HEK293 (cell line): ENCODE measurements around the gene JCAD.

Experiments
- CTCF ChIA-PET: fragments of 350-600 bp; formaldehyde crosslinking; extraction: SDS; loops from one replicate; lab custom pipeline; 2021; ENCODE audit warnings: antibody characterized with exemption; lab: Yijun Ruan, JAX
- POLR2A ChIA-PET: fragments of 300-600 bp; formaldehyde crosslinking; extraction: SDS; loops from one replicate; lab custom pipeline; 2020; ENCODE audit warnings: antibody characterized with exemption, inconsistent platforms; lab: Yijun Ruan, JAX
- H3K27ac ChIP-seq: fragments of 200-500 bp; sonication (Bioruptor generic); 2 replicates; pipeline ENCODE4 v1.5.1; 2014; ENCODE audit warnings: low read depth, low read length, control low read depth, inconsistent platforms; ENCODE audit errors: extremely low read depth
- H3K36me3 ChIP-seq, 2 experiments: fragments of 200-500 bp in 1 of 2; sonication (Bioruptor generic) in 1 of 2; 1 replicate in 1 of 2; 2 replicates in 1 of 2; pipeline ENCODE4 v1.5.1; 2014 to 2017; ENCODE audit warnings: inconsistent platforms in 2 of 2, low read length in 2 of 2; ENCODE audit not compliant: control insufficient read depth in 2 of 2, insufficient read depth in 1 of 2
- H3K4me1 ChIP-seq: fragments of 200-500 bp; sonication (Bioruptor generic); 2 replicates; pipeline ENCODE4 v1.5.1; 2014; ENCODE audit warnings: mild to moderate bottlenecking, low read length, inconsistent platforms; ENCODE audit not compliant: control insufficient read depth, insufficient read depth
- H3K4me3 ChIP-seq: 2 replicates; pipeline ENCODE4 v1.5.1; 2011; ENCODE audit warnings: low read depth, mild to moderate bottlenecking, control low read depth, low read length, moderate library complexity
- H3K9me3 ChIP-seq: fragments of 200-500 bp; sonication (Bioruptor generic); 2 replicates; pipeline ENCODE4 v1.5.1; 2014; ENCODE audit warnings: low read depth, low read length, inconsistent platforms; ENCODE audit not compliant: control insufficient read depth, insufficient read depth
- FEZF1 ChIP-seq: fragments of 450-650 bp; formaldehyde crosslinking; IDR thresholded peaks from 2 replicates; pipeline ENCODE4 v1.5.1; 2016; ENCODE audit warnings: missing biosample characterization, missing genetic modification characterization
- MZF1 ChIP-seq: fragments of 450-650 bp; formaldehyde crosslinking; IDR thresholded peaks from 2 replicates; pipeline ENCODE4 v1.5.1; 2017; ENCODE audit warnings: missing biosample characterization, missing genetic modification characterization, borderline replicate concordance
- SP2 ChIP-seq: fragments of 450-650 bp; formaldehyde crosslinking; IDR thresholded peaks from 2 replicates; pipeline ENCODE4 v1.5.1; 2016; ENCODE audit warnings: missing biosample characterization, missing genetic modification characterization
- ZIC2 ChIP-seq: fragments of 450-650 bp; formaldehyde crosslinking; IDR thresholded peaks from 2 replicates; pipeline ENCODE4 v1.5.1; 2016; ENCODE audit warnings: missing biosample characterization, missing genetic modification characterization
- ZNF121 ChIP-seq: fragments of 450-650 bp; formaldehyde crosslinking; IDR thresholded peaks from 2 replicates; pipeline ENCODE4 v1.5.1; 2016; ENCODE audit warnings: missing biosample characterization, missing genetic modification characterization
- ZNF37A ChIP-seq: fragments of 450-650 bp; IDR thresholded peaks from 2 replicates; pipeline ENCODE4 v1.5.1; 2018; ENCODE audit warnings: missing biosample characterization, missing genetic modification characterization
- ZNF394 ChIP-seq: fragments of 450-650 bp; formaldehyde crosslinking; IDR thresholded peaks from 2 replicates; pipeline ENCODE4 v1.5.1; 2016; ENCODE audit warnings: missing biosample characterization, missing genetic modification characterization, mild to moderate bottlenecking, moderate library complexity, borderline replicate concordance
- ZNF48 ChIP-seq: fragments of 450-650 bp; formaldehyde crosslinking; IDR thresholded peaks from 2 replicates; pipeline ENCODE4 v1.5.1; 2016; ENCODE audit warnings: missing biosample characterization, missing genetic modification characterization
- ZNF521 ChIP-seq: fragments of 450-650 bp; formaldehyde crosslinking; IDR thresholded peaks from 2 replicates; pipeline ENCODE4 v1.5.1; 2017; ENCODE audit warnings: missing biosample characterization, mild to moderate bottlenecking, missing genetic modification characterization
- ZNF561 ChIP-seq: fragments of 450-650 bp; IDR thresholded peaks from 2 replicates; pipeline ENCODE4 v1.5.1; 2018; ENCODE audit warnings: missing biosample characterization, missing genetic modification characterization, borderline replicate concordance
- ZNF624 ChIP-seq: fragments of 450-650 bp; formaldehyde crosslinking; IDR thresholded peaks from 2 replicates; pipeline ENCODE4 v1.5.1; 2017; ENCODE audit warnings: missing biosample characterization, missing genetic modification characterization
- ZNF670 ChIP-seq: fragments of 450-650 bp; formaldehyde crosslinking; IDR thresholded peaks from 2 replicates; pipeline ENCODE4 v1.5.1; 2016; ENCODE audit warnings: missing biosample characterization, missing genetic modification characterization, low read depth
- ZNF707 ChIP-seq: fragments of 450-650 bp; formaldehyde crosslinking; IDR thresholded peaks from 2 replicates; pipeline ENCODE4 v1.5.1; 2016; ENCODE audit warnings: missing biosample characterization, missing genetic modification characterization
- ZNF837 ChIP-seq: fragments of 450-650 bp; formaldehyde crosslinking; IDR thresholded peaks from 2 replicates; pipeline ENCODE4 v1.5.1; 2016; ENCODE audit warnings: missing biosample characterization, missing genetic modification characterization
- TF ChIP-seq, protein P1 (sequence below): fragments of 450-650 bp; formaldehyde crosslinking; conservative IDR thresholded peaks from 2 replicates; pipeline ENCODE4 v1.5.1; 2016; ENCODE audit warnings: low read depth, missing biosample characterization, missing genetic modification characterization
- TF ChIP-seq, protein P2 (sequence below): fragments of 450-650 bp; formaldehyde crosslinking; IDR thresholded peaks from 2 replicates; pipeline ENCODE4 v1.5.1; 2016; ENCODE audit warnings: missing biosample characterization, missing genetic modification characterization
- TF ChIP-seq, protein P3 (sequence below): fragments of 450-650 bp; formaldehyde crosslinking; IDR thresholded peaks from 2 replicates; pipeline ENCODE4 v1.5.1; 2016; ENCODE audit warnings: missing biosample characterization, missing genetic modification characterization
- TF ChIP-seq, protein P4 (sequence below): fragments of 450-650 bp; formaldehyde crosslinking; IDR thresholded peaks from 2 replicates; pipeline ENCODE4 v1.5.1; 2016; ENCODE audit warnings: missing biosample characterization, missing genetic modification characterization, low read depth
- TF ChIP-seq, protein P5 (sequence below): fragments of 450-650 bp; formaldehyde crosslinking; IDR thresholded peaks from 2 replicates; pipeline ENCODE4 v1.5.1; 2017; ENCODE audit warnings: missing biosample characterization, mild to moderate bottlenecking, missing genetic modification characterization, moderate library complexity
- TF ChIP-seq, protein P6 (sequence below): fragments of 450-650 bp; IDR thresholded peaks from 2 replicates; pipeline ENCODE4 v1.5.1; 2018; ENCODE audit warnings: missing biosample characterization, mild to moderate bottlenecking, missing genetic modification characterization

Gene JCAD

DNA sequence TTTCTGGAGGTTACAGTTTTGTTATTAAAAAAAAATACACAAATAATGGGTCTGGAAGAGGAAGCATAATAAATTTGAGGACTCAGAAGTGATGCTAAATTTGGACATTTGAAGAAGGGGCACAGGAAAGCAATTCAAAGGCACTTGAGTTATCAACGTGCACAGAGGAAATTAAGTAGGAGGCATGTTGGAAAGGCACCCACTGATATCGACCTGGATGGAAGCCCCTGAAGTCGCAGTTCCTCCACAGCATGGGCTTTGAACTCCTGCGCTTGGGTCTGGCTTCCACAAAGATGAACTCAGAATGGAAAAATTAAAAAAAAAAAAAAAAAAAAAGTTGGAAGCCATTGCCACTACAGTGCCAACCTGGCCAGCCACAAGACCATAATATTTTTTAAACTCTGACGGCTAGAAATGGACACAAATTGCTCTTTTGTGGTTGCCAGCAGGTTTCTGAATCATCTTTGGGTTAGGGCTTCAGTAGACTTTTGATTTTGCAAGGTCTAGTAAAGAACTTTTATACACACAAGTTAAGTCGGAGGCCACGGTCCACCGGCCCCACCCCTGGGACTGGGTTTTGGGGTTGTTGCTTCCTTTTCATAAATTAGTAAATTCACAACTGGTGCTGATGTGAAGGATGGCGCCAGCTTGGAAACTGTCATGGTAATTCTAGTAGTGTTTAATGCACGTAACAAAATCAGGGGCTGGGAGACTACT, 21.6 kb downstream of the JCAD start (continued):
- TF ChIP-seq, protein P1, sequence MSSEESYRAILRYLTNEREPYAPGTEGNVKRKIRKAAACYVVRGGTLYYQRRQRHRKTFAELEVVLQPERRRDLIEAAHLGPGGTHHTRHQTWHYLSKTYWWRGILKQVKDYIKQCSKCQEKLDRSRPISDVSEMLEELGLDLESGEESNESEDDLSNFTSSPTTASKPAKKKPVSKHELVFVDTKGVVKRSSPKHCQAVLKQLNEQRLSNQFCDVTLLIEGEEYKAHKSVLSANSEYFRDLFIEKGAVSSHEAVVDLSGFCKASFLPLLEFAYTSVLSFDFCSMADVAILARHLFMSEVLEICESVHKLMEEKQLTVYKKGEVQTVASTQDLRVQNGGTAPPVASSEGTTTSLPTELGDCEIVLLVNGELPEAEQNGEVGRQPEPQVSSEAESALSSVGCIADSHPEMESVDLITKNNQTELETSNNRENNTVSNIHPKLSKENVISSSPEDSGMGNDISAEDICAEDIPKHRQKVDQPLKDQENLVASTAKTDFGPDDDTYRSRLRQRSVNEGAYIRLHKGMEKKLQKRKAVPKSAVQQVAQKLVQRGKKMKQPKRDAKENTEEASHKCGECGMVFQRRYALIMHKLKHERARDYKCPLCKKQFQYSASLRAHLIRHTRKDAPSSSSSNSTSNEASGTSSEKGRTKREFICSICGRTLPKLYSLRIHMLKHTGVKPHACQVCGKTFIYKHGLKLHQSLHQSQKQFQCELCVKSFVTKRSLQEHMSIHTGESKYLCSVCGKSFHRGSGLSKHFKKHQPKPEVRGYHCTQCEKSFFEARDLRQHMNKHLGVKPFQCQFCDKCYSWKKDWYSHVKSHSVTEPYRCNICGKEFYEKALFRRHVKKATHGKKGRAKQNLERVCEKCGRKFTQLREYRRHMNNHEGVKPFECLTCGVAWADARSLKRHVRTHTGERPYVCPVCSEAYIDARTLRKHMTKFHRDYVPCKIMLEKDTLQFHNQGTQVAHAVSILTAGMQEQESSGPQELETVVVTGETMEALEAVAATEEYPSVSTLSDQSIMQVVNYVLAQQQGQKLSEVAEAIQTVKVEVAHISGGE (tag by site-specific recombination) = no peak
- TF ChIP-seq, protein P2, sequence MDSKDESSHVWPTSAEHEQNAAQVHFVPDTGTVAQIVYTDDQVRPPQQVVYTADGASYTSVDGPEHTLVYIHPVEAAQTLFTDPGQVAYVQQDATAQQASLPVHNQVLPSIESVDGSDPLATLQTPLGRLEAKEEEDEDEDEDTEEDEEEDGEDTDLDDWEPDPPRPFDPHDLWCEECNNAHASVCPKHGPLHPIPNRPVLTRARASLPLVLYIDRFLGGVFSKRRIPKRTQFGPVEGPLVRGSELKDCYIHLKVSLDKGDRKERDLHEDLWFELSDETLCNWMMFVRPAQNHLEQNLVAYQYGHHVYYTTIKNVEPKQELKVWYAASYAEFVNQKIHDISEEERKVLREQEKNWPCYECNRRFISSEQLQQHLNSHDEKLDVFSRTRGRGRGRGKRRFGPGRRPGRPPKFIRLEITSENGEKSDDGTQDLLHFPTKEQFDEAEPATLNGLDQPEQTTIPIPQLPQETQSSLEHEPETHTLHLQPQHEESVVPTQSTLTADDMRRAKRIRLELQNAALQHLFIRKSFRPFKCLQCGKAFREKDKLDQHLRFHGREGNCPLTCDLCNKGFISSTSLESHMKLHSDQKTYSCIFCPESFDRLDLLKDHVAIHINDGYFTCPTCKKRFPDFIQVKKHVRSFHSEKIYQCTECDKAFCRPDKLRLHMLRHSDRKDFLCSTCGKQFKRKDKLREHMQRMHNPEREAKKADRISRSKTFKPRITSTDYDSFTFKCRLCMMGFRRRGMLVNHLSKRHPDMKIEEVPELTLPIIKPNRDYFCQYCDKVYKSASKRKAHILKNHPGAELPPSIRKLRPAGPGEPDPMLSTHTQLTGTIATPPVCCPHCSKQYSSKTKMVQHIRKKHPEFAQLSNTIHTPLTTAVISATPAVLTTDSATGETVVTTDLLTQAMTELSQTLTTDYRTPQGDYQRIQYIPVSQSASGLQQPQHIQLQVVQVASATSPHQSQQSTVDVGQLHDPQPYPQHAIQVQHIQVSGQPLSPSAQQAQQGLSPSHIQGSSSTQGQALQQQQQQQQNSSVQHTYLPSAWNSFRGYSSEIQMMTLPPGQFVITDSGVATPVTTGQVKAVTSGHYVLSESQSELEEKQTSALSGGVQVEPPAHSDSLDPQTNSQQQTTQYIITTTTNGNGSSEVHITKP = no peak
- TF ChIP-seq ZNF670 (tag by site-specific recombination) (no peak), ZNF624 (tag by site-specific recombination) (no peak), MZF1 (tag by site-specific recombination) (no peak), ZNF48 (tag by site-specific recombination) (no peak)

DNA sequence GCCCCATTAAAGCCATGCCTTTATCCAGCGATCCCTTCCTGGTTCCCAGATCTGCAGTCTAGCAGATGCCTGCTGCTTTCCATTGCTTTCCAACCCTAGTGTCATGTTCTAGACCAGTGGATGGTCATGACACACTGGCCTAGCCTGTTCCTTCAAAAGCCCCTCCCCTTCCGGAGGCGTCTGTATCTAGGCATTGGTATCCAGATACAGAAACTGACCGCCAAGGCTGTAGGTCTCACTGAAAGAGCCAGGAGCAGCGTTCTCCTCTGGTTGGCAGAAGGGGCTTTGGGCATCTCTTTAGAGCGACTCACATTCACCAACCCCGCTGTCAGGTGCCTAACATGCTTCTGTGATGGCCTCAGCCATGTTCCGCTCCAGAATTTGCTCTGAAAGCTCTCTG, 22.6 kb downstream of the JCAD start:
- ChIA-PET CTCF (no interaction called here), POLR2A (no interaction called here)
- Histone ChIP-seq H3K4me3 (no peak overlapping the region), H3K27ac (no peak overlapping the region), H3K36me3 (peaks cover 0 to 35% of the 10 kb centered on the region in 2 experiments; a peak in 2 of 3 replicates), H3K9me3 (no peaks in the 10 kb centered on the region), H3K4me1 (peaks cover under 1% of the 10 kb centered on the region; the same call in 1 of the 2 replicates)
- no peak for TF ChIP-seq SP2 (tag by site-specific recombination)
- no peak for TF ChIP-seq ZNF561 (tag by site-specific recombination)
- TF ChIP-seq, protein P3, sequence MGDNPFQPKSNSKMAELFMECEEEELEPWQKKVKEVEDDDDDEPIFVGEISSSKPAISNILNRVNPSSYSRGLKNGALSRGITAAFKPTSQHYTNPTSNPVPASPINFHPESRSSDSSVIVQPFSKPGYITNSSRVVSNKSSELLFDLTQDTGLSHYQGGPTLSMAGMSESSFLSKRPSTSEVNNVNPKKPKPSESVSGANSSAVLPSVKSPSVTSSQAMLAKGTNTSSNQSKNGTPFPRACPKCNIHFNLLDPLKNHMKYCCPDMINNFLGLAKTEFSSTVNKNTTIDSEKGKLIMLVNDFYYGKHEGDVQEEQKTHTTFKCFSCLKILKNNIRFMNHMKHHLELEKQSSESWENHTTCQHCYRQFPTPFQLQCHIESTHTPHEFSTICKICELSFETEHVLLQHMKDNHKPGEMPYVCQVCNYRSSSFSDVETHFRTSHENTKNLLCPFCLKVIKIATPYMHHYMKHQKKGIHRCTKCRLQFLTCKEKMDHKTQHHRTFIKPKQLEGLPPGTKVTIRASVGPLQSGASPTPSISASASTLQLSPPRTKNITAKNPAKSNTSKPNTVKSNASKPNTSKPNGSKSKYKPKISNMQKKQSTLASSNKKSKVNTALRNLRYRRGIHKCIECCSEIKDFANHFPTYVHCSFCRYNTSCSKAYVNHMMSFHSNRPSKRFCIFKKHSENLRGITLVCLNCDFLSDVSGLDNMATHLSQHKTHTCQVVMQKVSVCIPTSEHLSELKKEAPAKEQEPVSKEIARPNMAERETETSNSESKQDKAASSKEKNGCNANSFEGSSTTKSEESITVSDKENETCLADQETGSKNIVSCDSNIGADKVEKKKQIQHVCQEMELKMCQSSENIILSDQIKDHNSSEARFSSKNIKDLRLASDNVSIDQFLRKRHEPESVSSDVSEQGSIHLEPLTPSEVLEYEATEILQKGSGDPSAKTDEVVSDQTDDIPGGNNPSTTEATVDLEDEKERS (tag by site-specific recombination) = no peak
- no peak for TF ChIP-seq ZNF837 (tag by site-specific recombination)
- no peak for TF ChIP-seq ZIC2
- no peak for TF ChIP-seq ZNF37A (tag by site-specific recombination)
- TF ChIP-seq, protein P4, sequence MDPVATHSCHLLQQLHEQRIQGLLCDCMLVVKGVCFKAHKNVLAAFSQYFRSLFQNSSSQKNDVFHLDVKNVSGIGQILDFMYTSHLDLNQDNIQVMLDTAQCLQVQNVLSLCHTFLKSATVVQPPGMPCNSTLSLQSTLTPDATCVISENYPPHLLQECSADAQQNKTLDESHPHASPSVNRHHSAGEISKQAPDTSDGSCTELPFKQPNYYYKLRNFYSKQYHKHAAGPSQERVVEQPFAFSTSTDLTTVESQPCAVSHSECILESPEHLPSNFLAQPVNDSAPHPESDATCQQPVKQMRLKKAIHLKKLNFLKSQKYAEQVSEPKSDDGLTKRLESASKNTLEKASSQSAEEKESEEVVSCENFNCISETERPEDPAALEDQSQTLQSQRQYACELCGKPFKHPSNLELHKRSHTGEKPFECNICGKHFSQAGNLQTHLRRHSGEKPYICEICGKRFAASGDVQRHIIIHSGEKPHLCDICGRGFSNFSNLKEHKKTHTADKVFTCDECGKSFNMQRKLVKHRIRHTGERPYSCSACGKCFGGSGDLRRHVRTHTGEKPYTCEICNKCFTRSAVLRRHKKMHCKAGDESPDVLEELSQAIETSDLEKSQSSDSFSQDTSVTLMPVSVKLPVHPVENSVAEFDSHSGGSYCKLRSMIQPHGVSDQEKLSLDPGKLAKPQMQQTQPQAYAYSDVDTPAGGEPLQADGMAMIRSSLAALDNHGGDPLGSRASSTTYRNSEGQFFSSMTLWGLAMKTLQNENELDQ (tag by site-specific recombination) = no peak
- no peak for TF ChIP-seq ZNF521 (tag by site-specific recombination)
- TF ChIP-seq, protein P5, sequence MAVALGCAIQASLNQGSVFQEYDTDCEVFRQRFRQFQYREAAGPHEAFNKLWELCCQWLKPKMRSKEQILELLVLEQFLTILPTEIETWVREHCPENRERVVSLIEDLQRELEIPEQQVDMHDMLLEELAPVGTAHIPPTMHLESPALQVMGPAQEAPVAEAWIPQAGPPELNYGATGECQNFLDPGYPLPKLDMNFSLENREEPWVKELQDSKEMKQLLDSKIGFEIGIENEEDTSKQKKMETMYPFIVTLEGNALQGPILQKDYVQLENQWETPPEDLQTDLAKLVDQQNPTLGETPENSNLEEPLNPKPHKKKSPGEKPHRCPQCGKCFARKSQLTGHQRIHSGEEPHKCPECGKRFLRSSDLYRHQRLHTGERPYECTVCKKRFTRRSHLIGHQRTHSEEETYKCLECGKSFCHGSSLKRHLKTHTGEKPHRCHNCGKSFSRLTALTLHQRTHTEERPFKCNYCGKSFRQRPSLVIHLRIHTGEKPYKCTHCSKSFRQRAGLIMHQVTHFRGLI = no peak
- no peak for TF ChIP-seq ZNF707
- TF ChIP-seq, protein P6, sequence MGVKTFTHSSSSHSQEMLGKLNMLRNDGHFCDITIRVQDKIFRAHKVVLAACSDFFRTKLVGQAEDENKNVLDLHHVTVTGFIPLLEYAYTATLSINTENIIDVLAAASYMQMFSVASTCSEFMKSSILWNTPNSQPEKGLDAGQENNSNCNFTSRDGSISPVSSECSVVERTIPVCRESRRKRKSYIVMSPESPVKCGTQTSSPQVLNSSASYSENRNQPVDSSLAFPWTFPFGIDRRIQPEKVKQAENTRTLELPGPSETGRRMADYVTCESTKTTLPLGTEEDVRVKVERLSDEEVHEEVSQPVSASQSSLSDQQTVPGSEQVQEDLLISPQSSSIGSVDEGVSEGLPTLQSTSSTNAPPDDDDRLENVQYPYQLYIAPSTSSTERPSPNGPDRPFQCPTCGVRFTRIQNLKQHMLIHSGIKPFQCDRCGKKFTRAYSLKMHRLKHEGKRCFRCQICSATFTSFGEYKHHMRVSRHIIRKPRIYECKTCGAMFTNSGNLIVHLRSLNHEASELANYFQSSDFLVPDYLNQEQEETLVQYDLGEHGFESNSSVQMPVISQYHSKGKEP (tag by site-specific recombination) = no peak
- no peak for TF ChIP-seq ZNF121 (tag by site-specific recombination)
- TF ChIP-seq ZNF394 = no peak
- no peak for TF ChIP-seq FEZF1 (tag by site-specific recombination)
